AG04449 (cell line): ENCODE data around the gene EMILIN3.

Source experiments
- CTCF ChIA-PET: fragments of 350-600 bp; formaldehyde crosslinking; extraction: SDS; loops from one replicate; lab custom pipeline; 2021; ENCODE audit warnings: antibody characterized with exemption; lab: Yijun Ruan, JAX
- POLR2A ChIA-PET: fragments of 400-600, 350-600 bp; formaldehyde crosslinking; extraction: SDS; loops from one replicate; lab custom pipeline; 2020; ENCODE audit warnings: antibody characterized with exemption, inconsistent platforms; lab: Yijun Ruan, JAX
- DNase-seq: peaks from one replicate; pipeline ENCODE4 v3.0.0-alpha.2; 2010; ENCODE audit warnings: low read depth, low spot score
- H3K4me3 ChIP-seq: 2 replicates; pipeline ENCODE4 v1.5.1; 2011; ENCODE audit warnings: low read depth, mild to moderate bottlenecking, control low read depth, low read length
- TF ChIP-seq, protein P1 (sequence below): IDR thresholded peaks from one replicate; pipeline ENCODE4 v1.5.1; 2011; ENCODE audit warnings: mild to moderate bottlenecking, moderate library complexity, low read length, control low read depth, inconsistent platforms; ENCODE audit not compliant: insufficient read depth; ENCODE audit errors: missing control alignments

Gene EMILIN3

DNA sequence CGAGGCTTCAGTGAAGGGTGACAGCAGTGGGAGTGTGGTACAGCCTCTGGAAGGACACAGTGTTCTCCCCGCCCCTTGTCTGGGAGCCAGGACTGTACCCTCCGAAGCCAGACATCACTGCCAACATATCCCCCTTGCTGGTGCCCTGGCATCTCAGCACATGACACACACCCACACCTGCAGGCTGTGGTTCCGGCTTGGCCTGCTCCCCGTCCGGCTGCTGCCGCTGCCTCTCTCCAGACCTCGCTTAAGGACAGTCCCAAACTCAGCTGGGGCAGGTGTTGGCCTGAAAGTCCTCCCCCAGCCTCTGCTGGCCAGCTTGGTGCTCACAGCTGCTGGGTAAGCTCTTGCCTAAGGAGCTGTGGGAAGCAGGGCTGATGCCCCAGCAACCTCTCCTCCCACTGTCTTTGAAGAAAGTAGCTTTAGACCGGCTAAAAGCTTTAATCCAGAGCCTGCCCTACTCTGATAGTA is 7.0 kb downstream of the EMILIN3 start:
- H3K4me3 ChIP-seq = no peak overlapping the region
- TF ChIP-seq, protein P1, sequence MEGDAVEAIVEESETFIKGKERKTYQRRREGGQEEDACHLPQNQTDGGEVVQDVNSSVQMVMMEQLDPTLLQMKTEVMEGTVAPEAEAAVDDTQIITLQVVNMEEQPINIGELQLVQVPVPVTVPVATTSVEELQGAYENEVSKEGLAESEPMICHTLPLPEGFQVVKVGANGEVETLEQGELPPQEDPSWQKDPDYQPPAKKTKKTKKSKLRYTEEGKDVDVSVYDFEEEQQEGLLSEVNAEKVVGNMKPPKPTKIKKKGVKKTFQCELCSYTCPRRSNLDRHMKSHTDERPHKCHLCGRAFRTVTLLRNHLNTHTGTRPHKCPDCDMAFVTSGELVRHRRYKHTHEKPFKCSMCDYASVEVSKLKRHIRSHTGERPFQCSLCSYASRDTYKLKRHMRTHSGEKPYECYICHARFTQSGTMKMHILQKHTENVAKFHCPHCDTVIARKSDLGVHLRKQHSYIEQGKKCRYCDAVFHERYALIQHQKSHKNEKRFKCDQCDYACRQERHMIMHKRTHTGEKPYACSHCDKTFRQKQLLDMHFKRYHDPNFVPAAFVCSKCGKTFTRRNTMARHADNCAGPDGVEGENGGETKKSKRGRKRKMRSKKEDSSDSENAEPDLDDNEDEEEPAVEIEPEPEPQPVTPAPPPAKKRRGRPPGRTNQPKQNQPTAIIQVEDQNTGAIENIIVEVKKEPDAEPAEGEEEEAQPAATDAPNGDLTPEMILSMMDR = no peak
- ChIA-PET CTCF (interaction anchor here (1.1 kb wide), 1 partner anchor 11 kb away, joined by 3 read pairs; no protein-coding TSS in a partner anchor), POLR2A (no interaction called here)
- DNase-seq = no peak

DNA sequence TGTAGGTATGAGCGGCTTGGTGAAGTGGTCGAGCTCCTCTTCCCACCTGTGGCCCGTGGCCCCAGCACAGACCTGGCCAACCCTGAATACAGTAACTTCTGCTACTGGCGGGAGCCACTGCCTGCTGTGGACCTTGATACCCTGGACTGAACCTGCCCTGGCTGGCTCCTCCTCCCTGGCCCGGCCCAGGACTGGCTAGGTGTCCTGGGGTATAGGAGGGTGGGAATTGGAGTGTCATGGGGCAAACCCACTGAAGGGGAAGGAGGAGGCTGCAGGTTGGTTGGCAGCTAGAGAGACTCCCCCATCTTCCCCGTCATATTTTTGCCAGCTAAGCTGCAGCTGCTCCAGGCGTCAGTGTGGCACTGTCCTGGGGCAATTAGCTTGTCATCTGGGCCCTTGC is 7.9 kb downstream of the EMILIN3 start:
- no peak for DNase-seq
- H3K4me3 ChIP-seq = no peak overlapping the region
- ChIA-PET POLR2A (no interaction called here), CTCF (interaction anchor here (0.6 to 1.4 kb wide), 5 partner anchors 9 to 183 kb away, joined by 3 to 4 read pairs (median 3); no protein-coding TSS in a partner anchor)
- TF ChIP-seq, protein P1 = no peak

DNA sequence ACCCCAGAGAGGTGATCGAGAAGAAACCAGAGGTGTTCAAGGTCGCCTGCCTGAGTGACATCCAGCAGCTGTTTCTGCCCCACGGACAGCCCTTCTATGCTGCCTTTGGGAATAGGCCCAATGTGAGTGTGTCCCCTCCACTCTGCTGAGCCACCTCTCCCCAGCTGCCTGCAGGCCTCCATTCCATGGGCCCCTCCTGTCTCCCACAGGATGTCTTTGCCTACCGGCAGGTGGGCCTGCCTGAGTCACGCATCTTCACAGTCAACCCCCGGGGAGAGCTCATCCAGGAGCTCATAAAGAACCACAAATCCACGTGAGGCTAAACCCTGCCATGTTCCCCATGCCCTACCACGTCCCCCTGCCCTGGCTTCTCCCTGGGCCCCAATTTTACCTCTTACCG is 8.4 kb downstream of the EMILIN3 start:
- H3K4me3 ChIP-seq = no peak overlapping the region
- DNase-seq = no peak
- ChIA-PET POLR2A (no interaction called here), CTCF (interaction anchor here (0.6 to 1.4 kb wide), 4 partner anchors 9 to 182 kb away, joined by 3 to 4 read pairs (median 3); no protein-coding TSS in a partner anchor)
- TF ChIP-seq, protein P1 = no peak

DNA sequence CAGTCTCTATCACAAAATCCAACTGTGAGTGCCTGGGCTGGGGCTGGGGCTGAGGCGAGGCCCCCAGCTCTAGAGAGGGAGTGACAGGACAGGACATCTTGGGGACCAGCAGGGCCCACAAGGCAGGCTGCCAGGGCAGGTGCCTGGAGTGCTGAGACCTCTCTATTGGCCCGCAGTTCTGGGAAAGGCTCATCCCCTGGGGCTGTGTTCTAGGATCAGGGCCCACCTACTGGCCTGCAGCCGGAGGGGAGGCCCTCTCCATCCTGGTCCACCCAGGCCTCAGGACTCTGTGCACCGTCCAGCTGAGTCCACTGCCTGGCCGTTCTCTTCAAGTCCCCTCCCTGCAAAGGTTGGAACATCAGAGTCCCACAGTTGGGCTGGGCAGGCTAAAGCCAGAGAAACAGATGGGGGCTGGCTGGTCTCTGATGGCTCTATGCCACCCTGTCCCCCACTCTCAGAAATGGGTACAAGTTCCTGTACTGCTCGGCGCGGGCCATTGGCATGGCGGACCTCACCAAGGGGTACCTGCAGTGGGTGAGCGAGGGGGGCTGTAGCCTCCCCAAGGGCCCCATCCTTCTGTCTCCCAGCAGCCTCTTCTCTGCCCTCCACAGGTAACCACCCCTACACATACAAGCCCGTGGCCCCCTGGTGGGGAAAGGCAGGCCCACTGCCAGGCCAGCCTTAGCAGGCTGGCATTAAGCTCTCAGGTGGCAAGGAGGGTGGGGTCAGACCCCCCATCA is 9.0 kb downstream of the EMILIN3 start:
- H3K4me3 ChIP-seq = no peak overlapping the region
- POLR2A ChIA-PET = no interaction called here

DNA sequence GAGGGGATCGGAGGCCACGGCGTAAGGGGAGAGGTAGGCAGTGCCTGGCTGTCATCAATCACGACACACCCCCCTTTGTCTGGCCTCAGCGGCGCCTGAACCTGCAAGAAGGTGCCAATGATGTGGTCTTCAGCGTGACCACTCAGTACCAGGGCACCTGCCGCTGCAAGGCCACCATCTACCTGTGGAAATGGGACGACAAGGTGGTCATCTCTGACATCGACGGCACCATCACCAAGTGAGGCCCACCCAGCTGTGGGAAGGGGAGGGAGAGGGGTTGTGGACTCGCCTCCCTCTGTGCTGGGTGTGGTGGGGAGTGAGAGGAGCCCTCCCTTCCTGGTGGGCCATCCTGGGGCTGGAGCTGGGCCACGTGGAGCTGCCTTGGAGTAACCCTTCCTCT is 9.7 kb downstream of the EMILIN3 start:
- ChIA-PET CTCF (interaction anchor here (2.1 kb wide), 1 partner anchor 184 kb away, joined by 5 read pairs; no protein-coding TSS in a partner anchor), POLR2A (no interaction called here)
- H3K4me3 ChIP-seq = no peak overlapping the region
- TF ChIP-seq, protein P1 = no peak
- no peak for DNase-seq

More for the DNA sequence above, 9.0 kb downstream of the EMILIN3 start:
- DNase-seq = no peak
- TF ChIP-seq, protein P1 = no peak
- CTCF ChIA-PET = interaction anchor here (0.8 to 2.1 kb wide), 3 partner anchors 10 to 184 kb away, joined by 3 to 5 read pairs (median 3); no protein-coding TSS in a partner anchor

DNA sequence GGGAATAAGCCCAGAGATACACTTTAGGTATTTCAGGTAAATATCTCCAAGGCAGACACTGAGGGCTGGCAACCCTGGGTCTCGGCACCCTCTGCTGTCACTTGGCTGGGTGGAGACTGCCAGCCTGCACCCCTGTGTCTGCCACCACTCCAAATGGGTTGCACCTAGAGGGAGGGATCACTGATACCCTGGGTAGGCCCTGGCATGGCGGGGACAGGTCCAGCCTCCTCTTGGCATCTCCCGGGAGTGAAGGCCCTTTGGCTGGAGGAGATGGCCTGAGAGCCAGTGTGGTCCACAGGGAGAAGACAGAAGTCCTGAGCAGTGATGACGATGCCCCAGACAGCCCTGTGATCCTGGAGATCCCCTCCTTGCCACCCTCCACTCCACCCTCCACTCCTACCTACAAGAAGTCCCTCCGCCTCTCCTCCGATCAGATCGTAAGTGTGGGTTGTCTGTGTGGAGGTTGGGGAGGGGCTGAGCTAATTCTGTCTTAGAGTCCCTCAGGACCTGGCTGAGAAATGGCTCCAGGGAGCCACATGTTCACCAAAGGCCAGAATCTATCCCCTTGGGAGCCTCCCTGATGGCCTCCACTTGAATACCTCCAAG is 10.9 kb downstream of the EMILIN3 start:
- POLR2A ChIA-PET = no interaction called here
- CTCF ChIA-PET = interaction anchor here (2.1 kb wide), 1 partner anchor 183 kb away, joined by 5 read pairs; no protein-coding TSS in a partner anchor

More for the DNA sequence above, 10.9 kb downstream of the EMILIN3 start:
- no peak overlapping the region for H3K4me3 ChIP-seq
- TF ChIP-seq, protein P1 = no peak
- DNase-seq = no peak
